ENCODE data around the gene CDC42SE2.
A peak's percentile ranks its signal among the peaks of the same experiment; 100 is the strongest.
"Not testable (repeated sequence)": the region's sequence is repeated elsewhere in the genome, so short reads cannot be mapped to it uniquely, and the experiment has no call there.

Gene CDC42SE2

DNA sequence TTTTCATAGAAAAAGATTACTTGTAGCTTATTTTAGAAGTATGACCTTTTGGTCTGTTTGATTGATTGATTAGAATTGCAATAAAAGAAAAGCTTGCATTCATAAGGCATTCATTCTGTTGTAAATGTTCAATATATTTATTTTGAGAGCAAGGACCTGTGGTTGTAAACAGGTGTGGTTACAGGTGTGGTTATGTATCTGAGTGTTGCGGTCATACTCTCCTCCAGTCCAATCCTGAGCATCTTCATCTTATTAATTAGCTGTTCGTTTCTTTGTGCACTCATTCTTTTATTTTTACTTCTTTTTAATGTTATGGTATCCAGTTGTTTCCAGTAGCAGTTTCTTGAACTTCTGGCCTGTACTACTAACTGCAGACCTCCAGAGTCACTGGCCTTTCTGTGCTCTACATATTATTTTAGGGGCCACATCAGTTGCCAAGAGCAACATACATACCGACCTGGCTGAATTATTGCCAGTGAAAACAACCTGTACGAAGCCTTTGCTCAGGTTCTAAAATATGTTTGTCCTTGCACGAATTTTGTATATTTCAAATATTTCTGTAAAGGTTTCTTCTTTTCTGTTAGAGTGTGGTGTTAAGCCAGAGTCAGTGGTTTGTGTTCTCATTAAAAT, 128.7 kb downstream of the CDC42SE2 start:
- DNase-seq = peak in 1 of 5 experiments; percentile 71

DNA sequence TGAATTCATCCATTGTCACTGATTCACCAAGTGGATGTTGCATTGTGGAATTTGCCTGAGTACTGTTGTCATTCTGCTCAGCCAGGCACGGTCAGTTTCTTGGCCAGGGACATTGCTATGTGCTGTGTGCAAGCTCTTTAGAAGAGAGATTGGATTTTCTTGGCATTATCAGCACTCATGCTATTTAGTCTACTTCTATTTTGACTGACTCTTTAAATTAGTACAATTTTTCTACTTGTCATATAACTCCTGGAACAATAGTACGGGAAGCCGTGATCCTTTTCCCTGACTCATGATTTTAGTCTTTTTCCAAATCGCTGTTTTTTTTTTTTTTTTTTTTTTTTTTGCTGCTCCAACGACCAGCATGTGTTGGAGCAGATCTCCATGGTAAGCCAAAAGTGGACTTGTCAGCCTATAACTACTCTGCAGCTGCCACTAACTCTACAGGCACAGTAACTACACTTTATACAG, 129.7 kb downstream of the CDC42SE2 start:
- DNase-seq = no peak

DNA sequence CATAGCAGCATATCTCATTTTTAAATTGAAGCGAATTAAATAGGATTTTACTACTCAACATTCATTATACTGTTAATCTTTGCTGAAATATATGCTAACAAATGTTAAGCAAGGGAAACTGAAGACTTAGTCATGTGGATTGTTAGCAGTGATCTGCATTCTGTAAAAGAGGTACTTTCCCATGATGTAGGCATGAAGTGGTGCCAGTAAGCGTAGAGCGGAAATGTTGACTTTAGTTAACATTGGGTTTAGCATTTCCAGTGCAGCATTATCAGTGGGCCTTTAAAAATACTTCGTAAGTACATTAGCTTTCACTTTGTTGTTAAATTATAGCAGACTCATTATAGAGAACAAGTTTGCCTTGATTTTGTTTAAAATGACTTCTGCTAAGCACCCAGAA, 130.3 kb downstream of the CDC42SE2 start:
- peak in 3 of 5 experiments; percentile 19 to 93 (median 65) for DNase-seq

DNA sequence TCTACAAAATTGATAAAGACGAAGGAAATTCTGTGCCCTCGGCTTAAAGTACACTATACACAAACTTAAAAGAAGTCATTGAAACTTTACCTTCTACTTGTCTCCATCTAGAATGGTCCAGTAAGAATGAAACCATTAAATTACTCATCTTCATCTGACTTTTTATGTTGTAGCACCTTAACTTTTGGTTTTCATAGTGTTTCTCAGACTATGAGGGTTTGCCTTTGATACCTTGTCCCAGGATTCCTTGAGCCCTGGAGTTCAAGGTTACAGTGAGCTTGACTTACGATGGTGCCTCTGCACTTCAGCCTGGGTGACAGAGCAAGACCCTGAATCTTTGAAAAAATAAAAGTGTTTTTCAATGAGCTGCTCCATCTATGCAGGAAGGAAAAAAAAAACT, 132.2 kb downstream of the CDC42SE2 start:
- peak in 1 of 5 experiments; percentile 83 for DNase-seq

DNA sequence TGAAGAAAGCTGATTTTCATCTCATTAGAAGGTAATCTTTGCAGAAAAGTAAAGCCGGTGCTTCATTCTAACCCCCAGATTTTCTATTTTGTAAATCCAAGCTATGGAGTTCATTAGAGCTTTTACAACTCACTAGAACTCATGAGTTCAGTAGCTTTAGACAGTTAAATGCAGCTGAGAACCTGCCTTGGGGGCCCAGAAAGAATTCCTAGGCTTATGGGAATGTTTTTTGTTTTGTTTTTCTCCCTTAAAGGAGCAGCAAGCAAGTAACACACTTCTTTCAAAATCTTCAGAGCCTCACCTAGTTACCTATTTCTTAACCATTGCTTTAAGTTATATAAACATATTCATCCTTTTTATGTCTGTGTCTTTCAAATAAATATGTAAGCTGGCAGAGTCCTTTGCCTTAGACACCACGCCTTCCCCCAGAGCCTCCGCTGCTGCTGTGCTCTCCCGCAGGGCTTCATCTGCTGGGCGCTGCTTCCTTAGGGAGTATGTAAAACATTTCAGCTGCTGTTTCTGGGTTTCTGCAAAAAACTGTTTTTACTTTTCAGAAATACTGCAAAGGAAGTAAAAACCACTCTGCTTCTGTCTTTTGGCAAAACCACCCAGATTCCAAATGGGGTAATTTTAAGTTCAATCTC, 132.9 kb downstream of the CDC42SE2 start:
- DNase-seq = no peak

DNA sequence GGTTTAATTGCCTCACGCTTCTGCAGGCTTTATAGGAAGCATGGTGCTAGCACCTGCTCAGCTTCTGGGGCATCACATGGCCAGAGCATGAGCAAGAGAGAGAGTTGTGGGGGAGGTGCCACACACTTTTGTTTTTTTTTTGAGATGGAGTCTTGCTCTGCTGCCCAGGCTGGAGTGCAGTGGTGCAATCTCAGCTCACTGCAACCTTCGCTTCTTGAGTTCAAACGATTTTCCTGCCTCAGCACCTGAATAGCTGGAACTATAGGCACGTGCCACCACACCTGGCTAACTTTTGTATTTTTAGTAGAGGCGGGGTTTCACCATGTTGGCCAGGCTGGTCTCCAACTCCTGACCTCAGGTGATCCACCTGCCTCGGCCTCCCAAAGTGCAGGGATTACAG, 135.2 kb downstream of the CDC42SE2 start:
- not testable (repeated sequence) for DNase-seq

DNA sequence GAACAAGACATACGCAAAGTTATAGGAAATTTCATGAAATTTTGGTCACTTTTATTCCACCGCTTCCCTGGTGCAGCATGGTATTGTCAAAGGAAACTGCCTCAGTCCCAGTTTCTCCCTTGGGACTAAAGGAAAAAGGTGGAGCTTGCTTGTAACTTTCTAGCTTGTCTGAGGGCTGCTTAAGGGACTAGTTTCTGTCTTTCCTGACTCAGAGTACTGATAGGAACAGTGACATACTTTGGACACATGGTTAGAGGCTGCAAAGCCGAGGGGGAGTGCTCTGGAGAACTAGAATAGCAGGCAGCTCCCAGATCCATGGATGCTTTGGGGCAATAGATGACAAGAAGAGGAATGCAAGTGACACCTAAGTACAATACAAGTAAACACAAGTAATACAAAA, 136.7 kb downstream of the CDC42SE2 start:
- DNase-seq = no peak

DNA sequence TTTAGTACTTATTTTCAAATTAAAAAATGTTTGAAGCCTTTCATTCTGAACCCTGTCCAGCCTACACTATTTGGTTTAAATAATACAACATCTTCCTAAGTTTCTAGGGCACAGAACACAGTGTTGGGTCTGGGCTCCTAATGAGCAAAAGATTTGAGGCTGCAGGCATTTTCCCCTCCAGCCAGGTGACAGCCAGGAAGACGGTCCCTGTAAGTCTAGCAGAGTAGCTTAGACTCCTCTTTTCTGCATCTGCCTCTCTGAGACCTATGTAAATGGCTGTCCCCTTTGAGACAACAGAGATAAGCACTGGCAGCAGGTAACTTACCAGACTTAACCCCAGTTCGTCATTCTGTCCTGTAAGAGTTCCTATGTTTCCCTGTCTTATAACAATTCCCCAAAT, 141.8 kb downstream of the CDC42SE2 start:
- no peak for DNase-seq

DNA sequence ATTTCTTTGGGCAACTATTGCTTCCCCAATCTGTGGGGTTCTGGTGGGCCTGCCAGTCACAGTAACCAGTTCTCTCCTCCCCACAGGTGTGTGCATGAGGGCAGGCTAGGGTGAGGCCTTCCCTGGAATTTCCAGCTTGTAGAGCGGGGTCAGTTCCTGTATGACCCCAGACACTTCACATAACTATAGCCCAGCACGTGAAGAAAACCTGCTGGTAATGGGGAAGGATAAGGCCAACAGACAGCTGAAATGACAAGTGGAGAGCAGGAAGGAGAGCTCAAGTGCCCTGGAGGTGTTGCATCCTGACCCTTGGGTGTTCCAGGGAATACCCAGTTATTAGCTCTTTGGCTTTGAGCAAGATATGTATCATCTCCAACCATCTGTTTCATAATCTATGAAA, 142.2 kb downstream of the CDC42SE2 start:
- no peak for DNase-seq

DNA sequence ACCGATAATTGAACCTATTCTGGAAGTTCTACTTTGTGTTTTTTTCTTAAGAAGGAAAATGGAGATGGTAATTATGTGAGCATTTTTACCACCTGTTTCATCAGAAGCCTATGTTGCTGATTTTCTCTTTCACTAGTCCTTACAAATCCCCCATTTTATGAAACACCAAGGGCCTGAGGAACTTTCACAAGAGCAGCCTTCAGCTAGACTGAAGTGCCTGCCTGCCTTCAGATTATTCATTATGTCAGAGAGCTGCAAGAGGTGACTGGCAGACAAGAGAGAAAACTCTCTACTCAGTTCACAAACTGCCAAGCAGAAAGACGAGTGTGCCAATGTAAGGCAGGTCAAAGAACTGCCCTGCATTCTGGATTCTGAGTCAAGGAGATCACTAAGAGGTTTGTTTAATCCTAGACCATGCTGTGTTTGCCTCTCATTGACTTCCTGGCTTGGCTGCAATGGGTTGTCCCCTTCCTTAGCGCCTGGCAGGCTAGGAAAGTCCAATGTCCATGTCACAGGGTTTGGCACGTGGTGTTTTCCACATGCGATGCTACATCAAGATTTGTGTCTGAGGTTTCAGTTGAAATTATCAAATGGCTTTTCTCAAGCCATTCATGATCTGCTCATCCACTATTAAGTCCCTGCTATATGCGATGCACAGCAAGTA, 143.3 kb downstream of the CDC42SE2 start:
- no peak for DNase-seq

DNA sequence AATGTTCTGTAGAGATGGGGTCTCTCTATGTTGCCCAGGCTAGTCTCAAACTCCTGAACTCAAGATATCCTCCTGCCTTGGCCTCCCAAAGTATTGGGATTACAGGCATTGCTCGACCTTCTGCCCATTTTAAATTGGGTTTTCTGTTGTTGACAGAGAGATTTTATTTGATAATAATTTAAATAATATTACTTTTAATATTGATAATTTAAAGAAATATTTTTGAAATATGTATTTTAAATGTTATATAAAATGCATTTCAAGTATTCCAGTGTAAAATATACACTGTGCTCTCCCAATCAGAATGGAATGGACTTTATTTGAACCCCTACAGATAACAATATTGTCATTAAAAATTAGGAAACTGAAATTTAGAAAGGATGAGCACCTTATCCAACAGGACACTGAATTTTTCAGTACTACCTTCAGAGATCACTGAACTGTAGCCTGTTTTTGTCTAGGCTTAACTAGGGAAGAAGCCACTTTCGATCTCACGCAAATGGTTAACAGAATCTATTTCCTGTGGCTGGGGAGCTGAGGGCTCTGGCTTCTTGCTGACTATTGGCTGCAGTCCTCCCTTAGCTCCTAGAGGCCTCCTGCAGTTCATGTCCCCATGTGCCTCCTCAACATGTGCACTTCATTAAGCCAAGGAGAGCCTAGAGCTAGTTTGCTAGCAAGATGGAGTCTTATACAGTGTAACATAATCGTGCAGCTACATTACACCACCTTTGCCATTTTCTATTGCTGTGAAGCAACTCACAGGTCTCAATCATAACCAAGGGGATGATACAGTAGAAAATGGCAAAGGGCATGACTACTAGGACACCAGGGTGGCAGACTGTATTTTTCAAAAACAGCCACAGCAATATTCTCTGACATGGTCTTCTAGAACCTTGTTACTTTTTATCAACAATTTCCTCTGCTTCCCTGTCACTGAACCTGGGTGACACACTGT, 150.0 kb downstream of the CDC42SE2 start:
- DNase-seq = peak in 1 of 5 experiments; percentile 89

DNA sequence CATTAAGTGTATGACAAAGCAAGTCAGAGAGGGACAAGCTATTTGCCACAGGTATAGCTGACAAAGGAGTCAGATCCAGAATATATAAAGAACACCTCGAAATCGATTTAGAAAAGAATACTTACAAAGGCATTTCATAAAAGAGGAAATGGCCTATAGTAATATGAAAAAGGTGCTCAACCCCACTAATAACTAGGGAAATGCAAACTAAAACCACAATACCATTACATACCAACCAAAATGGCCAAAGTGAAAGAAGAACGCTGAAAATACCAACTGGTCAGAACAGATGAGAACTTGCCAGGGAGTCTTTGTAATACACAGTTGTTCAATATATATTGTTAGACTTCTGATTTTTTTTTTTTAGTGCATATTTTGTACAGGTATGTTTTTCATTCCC, 152.9 kb downstream of the CDC42SE2 start:
- no peak for DNase-seq

DNA sequence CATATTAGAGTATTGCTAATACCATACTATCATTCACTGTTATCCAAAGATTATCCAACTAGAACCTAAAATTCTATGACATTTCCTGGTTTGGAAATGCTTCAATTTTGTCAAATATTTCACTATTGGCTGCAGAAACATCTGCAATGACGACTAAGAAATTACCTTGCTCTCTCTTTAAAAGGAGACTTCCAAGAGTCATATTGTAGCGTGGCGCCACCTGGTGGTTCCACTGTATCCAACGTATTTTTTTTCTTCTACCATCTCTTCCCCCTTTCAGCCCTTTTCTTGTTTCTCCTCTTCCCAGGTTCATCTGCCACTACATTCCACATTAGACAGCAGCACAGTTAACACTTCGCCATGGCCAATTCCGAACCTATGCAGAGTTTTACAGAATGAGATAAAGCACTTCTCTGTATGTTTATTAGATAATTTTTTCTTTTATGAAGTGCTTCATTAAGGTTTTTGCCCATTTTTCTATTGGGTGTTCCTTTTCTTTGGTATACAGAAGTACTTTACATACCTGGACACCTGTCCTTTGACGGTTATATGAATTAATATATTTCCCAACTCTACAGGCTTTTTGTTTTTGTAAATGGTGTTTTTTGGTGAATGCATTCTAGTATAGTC, 153.5 kb downstream of the CDC42SE2 start:
- DNase-seq = peak; percentile 54 to 78 (median 76)

DNA sequence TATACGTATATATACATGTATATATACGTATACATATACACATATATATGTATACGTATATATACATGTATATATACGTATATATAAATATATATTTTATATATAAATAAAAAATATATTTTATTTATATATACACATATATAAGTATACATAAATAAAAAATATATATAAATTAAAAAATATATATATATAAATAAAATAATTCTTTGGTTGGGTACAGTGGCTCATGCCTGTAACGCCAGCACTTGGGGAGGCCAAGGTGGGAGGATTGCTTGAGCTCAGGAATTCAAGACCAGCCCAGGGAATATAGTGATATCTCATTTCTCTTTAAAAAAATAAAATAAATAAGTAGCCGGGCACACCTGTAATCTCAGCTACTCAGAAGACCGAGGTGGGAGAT, 155.0 kb downstream of the CDC42SE2 start:
- DNase-seq = no peak

DNA sequence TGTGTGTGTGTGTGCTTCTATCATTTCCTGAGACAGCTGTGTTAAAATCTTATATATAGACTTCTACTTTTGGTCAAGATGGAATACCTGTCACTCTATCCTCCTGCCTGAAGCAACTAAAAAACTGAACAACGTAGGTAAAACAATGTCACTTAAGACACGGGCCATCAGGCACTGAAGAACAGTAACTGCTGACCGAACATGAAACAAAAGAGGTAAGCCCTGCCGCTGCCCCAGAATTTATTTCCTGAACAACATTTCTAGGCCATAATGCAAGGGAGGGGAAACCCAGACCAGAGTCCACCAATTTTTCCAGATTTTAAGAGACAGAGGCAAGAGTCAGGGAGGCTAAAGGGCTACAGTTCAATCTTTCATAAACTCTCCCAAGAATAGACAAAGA, 156.0 kb downstream of the CDC42SE2 start:
- DNase-seq = no peak

DNA sequence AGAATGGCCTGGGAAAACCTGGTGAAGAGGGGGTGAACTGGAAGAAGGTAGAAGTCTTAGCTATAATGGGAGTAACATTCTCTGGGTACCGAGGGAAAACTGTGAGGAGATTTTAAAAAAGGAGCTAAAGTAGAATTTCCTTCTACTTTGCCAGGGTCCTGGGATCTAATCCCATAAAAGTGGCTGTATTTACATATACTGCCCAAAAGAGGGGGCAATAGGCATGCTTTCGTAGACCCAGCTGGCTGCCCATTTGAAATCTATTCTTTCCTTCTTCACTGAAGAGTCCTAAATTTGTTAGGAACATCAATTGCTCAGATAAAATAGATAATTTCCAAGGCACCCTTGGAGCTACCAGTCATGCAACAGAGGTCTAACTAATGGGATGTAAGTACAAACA, 159.2 kb downstream of the CDC42SE2 start:
- no peak for DNase-seq

DNA sequence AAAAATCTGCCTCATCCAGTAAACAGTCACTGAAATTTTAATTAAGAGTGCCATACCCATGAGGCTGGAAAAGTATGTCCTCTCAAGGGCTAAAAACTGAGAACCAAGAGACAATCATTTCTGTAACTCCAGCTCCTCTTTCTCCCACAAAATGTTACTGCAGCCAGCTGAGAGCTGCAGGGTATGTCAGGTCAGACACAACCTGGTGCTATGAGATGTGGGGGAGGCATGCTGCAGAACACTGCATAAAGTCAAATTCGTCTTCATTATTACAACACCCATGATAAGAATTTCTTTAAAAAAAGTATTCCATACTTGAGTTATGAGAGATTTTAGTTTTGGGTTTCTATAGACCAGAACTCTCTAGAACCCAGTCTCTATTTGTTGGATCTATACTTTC, 162.2 kb downstream of the CDC42SE2 start:
- no peak for DNase-seq

DNA sequence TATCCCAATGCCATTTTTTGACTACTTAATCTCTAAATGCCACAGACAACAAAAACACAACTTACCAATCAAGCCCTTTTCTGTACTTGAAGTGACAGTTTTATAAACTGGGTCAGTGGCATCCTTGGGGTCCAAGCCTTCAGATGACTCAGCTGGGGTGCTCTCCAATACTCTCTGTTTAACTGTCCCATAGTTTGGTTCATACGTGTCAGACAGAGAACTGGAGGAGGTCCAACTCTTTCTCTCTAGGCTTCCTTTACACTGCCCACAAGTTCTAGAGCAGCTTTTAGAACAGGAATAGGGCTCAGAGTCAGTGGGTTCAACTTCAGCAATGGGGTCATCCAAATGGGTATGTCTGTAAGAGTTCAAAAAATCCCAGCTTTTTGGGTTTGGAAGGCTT, 166.9 kb downstream of the CDC42SE2 start:
- DNase-seq = no peak

DNA sequence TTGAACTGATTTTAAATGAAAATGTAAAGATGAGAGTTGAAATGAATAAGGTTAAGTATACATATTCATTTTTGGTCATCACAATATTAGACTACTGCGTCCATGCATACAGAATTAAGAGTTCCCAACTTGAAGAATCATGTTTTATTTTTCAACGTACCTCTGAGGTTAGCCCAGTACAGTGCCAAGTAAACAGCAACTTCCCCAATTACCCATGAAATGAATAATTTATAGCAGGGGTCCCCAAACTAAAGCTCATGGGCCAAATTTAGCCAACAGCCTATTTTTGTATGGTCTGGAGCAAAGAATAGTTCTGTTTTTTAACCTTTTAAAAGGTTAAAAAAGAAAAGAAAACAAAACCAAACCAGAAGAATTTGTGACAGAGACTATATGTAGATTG, 167.9 kb downstream of the CDC42SE2 start:
- no peak for DNase-seq

DNA sequence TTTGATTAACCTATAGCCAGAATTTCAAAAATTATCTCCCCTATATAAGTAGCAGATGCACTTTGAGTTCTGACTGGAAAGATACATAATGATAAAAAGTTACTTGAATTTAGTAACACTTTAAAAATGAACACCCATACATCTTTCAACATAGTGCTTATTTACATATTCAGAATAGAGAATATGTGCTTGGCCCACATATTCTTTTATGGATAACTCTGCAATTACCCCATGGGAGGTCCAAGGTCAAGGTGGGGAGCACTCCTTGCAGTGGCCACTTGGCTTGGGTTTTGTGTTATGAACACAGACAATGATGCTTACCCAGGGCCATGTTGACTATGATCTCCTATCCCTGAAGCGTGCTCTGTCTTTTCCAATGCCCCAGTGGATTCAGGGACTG, 169.3 kb downstream of the CDC42SE2 start:
- no peak for DNase-seq

DNA sequence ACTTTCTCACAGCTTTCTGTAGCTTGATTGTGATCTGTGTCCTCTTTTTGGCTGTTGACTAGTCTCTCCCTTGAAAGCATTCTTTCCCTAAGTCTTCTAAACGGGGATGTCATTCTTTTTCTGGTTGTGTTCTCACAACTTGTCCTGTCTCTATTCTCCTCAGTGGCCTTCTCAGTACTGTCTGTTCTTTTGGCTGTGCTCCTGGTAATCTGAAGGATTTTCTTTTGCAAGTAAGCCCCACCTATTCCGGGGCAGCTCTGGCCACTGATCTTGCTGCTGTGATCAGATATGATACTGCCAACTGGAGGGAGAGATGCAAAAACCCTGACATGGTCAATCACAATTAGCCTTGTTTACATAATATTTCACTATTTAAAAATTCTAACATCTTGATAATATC, 172.2 kb downstream of the CDC42SE2 start:
- no peak for DNase-seq

DNA sequence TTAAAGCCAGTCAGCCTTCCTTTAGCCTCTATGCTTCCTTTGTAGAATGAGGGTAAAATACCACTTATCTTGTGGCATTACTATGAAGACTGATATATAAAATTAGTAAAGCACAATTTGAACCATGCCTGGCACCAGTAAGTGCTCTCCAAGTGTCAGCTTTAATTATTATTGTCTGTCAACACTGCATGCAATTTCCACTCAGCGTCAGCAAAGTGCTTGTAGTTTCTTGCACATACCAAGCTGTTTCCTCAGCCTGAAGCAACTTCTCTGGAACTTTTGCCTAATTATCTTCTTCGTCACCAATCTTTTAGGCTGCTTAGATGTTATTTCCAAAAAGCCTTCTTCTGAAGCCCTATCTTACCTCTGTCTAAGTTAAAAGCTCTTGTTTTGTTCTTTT, 177.3 kb downstream of the CDC42SE2 start:
- DNase-seq = no peak
